Tibial nerve (tissue), 4 donors: Measurements from ENCODE around the gene TRIM60.

Experiments used
- EP300 ChIP-seq, 2 donors: sonication (generic); formaldehyde crosslinking; IDR thresholded peaks; one replicate each; pipeline ENCODE4 v1.6.1; 2017; ENCODE audit warnings: antibody characterized with exemption in 2 of 2, mild to moderate bottlenecking in 1 of 2
- POLR2A ChIP-seq, 2 donors: fragments of 450-650 bp; IDR thresholded peaks; one replicate each; pipeline ENCODE4 v1.6.1; 2017; ENCODE audit warnings: antibody characterized with exemption in 2 of 2, mild to moderate bottlenecking in 2 of 2, moderate library complexity in 2 of 2
- TF ChIP-seq, protein P1 (sequence below), 5 experiments: fragments of 200-600 bp in 3 of 5; fragments of 450-650 bp in 2 of 5; sonication (generic) in 3 of 5; IDR thresholded peaks; one replicate each; pipeline ENCODE4 v1.5.1; 2016 to 2019; ENCODE audit warnings: antibody characterized with exemption in 5 of 5, mild to moderate bottlenecking in 3 of 5, moderate library complexity in 2 of 5

DNA sequence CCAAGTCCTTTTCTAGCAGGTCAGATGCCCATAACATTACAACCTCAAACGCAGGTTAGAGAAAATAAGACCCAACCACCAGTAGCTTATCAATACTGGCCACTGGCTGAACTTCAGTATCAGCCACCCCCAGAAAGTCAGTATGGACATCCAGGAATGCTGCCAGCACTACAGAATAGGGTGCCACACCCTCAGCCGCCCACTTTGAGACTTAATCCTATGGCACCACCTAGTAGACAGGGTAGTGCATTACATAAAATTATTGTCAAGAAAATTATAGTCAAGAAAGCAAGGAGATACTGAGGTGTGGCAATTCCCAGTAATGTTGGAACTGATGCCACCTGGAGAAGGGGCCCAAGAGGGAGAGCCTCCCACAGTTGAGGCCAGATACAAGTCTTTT lies 34.5 kb upstream of the TRIM60 start:
- TF ChIP-seq, protein P1, sequence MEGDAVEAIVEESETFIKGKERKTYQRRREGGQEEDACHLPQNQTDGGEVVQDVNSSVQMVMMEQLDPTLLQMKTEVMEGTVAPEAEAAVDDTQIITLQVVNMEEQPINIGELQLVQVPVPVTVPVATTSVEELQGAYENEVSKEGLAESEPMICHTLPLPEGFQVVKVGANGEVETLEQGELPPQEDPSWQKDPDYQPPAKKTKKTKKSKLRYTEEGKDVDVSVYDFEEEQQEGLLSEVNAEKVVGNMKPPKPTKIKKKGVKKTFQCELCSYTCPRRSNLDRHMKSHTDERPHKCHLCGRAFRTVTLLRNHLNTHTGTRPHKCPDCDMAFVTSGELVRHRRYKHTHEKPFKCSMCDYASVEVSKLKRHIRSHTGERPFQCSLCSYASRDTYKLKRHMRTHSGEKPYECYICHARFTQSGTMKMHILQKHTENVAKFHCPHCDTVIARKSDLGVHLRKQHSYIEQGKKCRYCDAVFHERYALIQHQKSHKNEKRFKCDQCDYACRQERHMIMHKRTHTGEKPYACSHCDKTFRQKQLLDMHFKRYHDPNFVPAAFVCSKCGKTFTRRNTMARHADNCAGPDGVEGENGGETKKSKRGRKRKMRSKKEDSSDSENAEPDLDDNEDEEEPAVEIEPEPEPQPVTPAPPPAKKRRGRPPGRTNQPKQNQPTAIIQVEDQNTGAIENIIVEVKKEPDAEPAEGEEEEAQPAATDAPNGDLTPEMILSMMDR (IDR thresholded peaks at IDR 0.05), result no peak
- TF ChIP-seq POLR2A (IDR thresholded peaks at IDR 0.05) (no peak), EP300 (IDR thresholded peaks at IDR 0.05) (no peak)
